ENCODE results near the gene PDLIM1. TPM values are rescaled to one million over a fixed set of nuclear protein-coding genes. Genes with fewer than 3 reads are reported as not detected.
A peak's percentile ranks its signal among the peaks of the same experiment; 100 is the strongest.

Gene PDLIM1
- total and polyA plus RNA-seq, 9 of the 15 experiments (the other 6 are each of a cell fraction or from before 2014, with no cell fraction given): 19.8 to 164 (median 39.1) TPM

DNA sequence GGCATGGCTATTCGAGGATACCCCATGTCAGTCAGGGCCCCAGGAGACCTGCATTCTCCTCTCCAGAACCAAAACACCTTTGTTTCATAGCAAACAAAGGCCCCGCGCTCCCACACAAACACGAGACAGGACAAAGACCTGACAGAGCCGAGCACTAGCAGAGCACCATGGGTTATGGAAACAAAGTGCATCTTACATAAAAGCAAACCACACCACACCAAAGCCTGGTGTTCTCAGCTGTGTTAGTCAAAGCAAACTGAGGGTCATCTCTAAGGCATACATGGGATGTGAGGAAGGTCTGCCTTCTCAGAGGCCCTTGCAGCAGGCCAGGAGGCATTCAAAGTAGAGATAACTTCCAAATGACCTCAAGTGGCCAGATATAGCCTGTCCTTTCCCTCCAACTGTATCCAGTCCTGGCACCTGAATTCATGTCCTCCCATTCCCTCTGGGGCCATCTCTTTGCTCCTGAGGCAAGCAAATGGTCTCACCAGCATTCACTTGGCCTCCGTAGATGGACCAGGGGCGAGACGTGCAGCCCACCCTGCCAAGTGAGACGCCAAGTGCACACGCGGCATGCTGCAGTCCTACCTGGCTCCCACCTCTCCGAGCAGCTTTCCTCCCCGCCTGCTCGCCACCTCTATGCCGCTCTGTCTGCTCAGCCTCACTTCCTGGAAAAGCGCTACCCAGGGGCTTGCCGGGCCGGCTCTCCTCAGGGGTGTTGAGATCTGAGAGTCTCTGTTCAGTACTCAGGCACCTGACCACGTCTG lies 45.3 kb upstream of the PDLIM1 start (continued):
- TF ChIP-seq HEY1 (CRISPR knock-in tag; IDR thresholded peaks at IDR 0.05; ENCODE audit: borderline replicate concordance): no peak
- no peak for TF ChIP-seq PHF21A (IDR thresholded peaks at IDR 0.05; ENCODE audit: borderline replicate concordance, low read depth)
- TF ChIP-seq, protein P1, sequence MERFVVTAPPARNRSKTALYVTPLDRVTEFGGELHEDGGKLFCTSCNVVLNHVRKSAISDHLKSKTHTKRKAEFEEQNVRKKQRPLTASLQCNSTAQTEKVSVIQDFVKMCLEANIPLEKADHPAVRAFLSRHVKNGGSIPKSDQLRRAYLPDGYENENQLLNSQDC (CRISPR knock-in tag; IDR thresholded peaks at IDR 0.05): no peak
- TF ChIP-seq FOS (IDR thresholded peaks at IDR 0.05; ENCODE audit: extremely low read depth, insufficient read length): no peak
- TF ChIP-seq ZFP1 (CRISPR knock-in tag; IDR thresholded peaks at IDR 0.05): no peak
- TF ChIP-seq CBX5 (IDR thresholded peaks at IDR 0.05; ENCODE audit: borderline replicate concordance, low read depth): no peak
- no peak for TF ChIP-seq ELF2 (CRISPR knock-in tag; IDR thresholded peaks at IDR 0.05)
- TF ChIP-seq CCAR2 (IDR thresholded peaks at IDR 0.05; ENCODE audit: low read depth, low read length): no peak
- no peak for TF ChIP-seq ZNF217 (CRISPR knock-in tag; IDR thresholded peaks at IDR 0.05)
- no peak for TF ChIP-seq ZBED1 (IDR thresholded peaks at IDR 0.05)
- no peak for TF ChIP-seq ZNF778 (CRISPR knock-in tag; IDR thresholded peaks at IDR 0.05)

DNA sequence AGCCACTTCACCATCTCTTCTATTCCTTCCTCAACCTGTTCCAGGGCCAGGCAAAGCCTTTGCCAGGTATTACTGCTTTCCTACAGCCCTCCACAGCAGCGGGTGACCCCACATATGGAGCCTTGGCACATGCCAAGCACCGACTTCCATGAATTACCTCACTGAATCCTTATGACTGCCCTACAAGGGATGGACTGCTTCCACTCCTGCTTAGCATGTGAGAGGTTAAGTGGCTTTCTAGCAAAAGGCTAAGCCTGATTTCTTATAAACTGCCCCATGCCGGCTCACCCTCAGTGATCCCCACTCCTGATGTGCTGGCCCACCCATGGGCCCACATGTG lies 44.0 kb upstream of the PDLIM1 start:
- POLR2A ChIA-PET: no interaction called here
- Histone ChIP-seq H3K9ac (ENCODE audit: insufficient read depth in 1 of 2, low read depth in 2 of 2, low read length in 2 of 2) (peak overlapping the region in 1 of 2 experiments; percentile 72; a peak in 2 of 4 replicates), H3K79me2 (ENCODE audit: control insufficient read depth, insufficient read depth, low read length) (no peaks in the 10 kb centered on the region), H2AFZ (ENCODE audit: low read depth, low read length) (0 out of 2 replicates have a peak overlapping the region, but pooled peaks have one; percentile 9), H3K4me3 (no peak overlapping the region), H3K4me2 (ENCODE audit: insufficient read depth, low read length) (no peak overlapping the region), H3K27ac (ENCODE audit: extremely low read depth, low read depth, low read length) (no peak overlapping the region; the same call in 2 of the 3 replicates), H3K9me3 (replicated peaks; ENCODE audit: control insufficient read depth, insufficient read depth, low read depth, low read length) (no peaks in the 10 kb centered on the region), H3K27me3 (ENCODE audit: control insufficient read depth in 2 of 2, insufficient read depth in 2 of 2, low read length in 2 of 2) (no peaks in the 10 kb centered on the region; a peak in 1 of 5 replicates), H3K4me1 (replicated peaks in 1 of 2; ENCODE audit: control insufficient read depth in 2 of 2, insufficient read depth in 2 of 2, low read length in 2 of 2) (peaks cover 5 to 9% of the 10 kb centered on the region in 2 experiments; a peak in 4 of 5 replicates), H3K9me1 (ENCODE audit: control insufficient read depth, insufficient read depth, low read length) (no peaks in the 10 kb centered on the region), H4K20me1 (replicated peaks; ENCODE audit: control insufficient read depth, insufficient read depth, low read length) (no peaks in the 10 kb centered on the region), H3K36me3 (ENCODE audit: control insufficient read depth, insufficient read depth, low read length) (no peaks in the 10 kb centered on the region; the same call in 2 of the 3 replicates)
- intact Hi-C loops (cut with micrococcal nuclease) (no loop called here), in situ Hi-C loops (cut with MboI) (no loop called here)
- DNase-seq (ENCODE audit: extremely low read depth in 1 of 4, low spot score in 3 of 4): no peak
- no TSS peak for BruUV-seq (replicated peaks)
- CTCF ChIA-PET (ENCODE audit: low intra/inter-chr PET ratio): no interaction called here
- FAIRE-seq: no peak
- TF ChIP-seq MEIS2 (IDR thresholded peaks at IDR 0.05; ENCODE audit: partially characterized antibody) (no peak), ZNF586 (CRISPR knock-in tag; conservative IDR thresholded peaks at IDR 0.05) (no peak), ESRRA (IDR thresholded peaks at IDR 0.05; ENCODE audit: borderline replicate concordance, low read depth) (no peak), MTA3 (IDR thresholded peaks at IDR 0.05; ENCODE audit: borderline replicate concordance) (no peak), MCM2 (IDR thresholded peaks at IDR 0.05; ENCODE audit: low read depth) (no peak)
- TF ChIP-seq, protein P2, sequence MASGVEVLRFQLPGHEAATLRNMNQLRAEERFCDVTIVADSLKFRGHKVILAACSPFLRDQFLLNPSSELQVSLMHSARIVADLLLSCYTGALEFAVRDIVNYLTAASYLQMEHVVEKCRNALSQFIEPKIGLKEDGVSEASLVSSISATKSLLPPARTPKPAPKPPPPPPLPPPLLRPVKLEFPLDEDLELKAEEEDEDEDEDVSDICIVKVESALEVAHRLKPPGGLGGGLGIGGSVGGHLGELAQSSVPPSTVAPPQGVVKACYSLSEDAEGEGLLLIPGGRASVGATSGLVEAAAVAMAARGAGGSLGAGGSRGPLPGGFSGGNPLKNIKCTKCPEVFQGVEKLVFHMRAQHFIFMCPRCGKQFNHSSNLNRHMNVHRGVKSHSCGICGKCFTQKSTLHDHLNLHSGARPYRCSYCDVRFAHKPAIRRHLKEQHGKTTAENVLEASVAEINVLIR (CRISPR knock-in tag; IDR thresholded peaks at IDR 0.05): no peak
- 41% methylated on average over 3 of the region's 3 CpGs for WGBS (ENCODE audit: insufficient coverage, low coverage, missing lambda C conversion rate)
- ATAC-seq: no peak

Data from K562 (cell line).